Dendritic cell treated with granulocyte-macrophage colony-stimulating factor and Interleukin-4, amounts not matched to agents 40 ng/mL and 50 ng/mL, for 4 days (primary cell): ENCODE data around the gene MRPL52.
A peak's percentile ranks its signal among the peaks of the same experiment; 100 is the strongest.

Source experiments
- H3K27ac Mint-ChIP-seq: one replicate; pipeline ENCODE4 v1.8.0; 2022; ENCODE audit warnings: mild to moderate bottlenecking, mixed read lengths
- H3K27me3 Mint-ChIP-seq: one replicate; pipeline ENCODE4 v1.8.0; 2022; ENCODE audit warnings: mild to moderate bottlenecking, mixed read lengths
- H3K36me3 Mint-ChIP-seq: one replicate; pipeline ENCODE4 v1.8.0; 2022; ENCODE audit warnings: low read depth, mixed read lengths
- H3K4me1 Mint-ChIP-seq: one replicate; pipeline ENCODE4 v1.8.0; 2022; ENCODE audit warnings: low read depth, mixed read lengths
- H3K4me3 Mint-ChIP-seq: one replicate; pipeline ENCODE4 v1.8.0; 2022; ENCODE audit warnings: mild to moderate bottlenecking, moderate library complexity, mixed read lengths
- H3K9me3 Mint-ChIP-seq: one replicate; pipeline ENCODE4 v1.8.0; 2022; ENCODE audit warnings: mixed read lengths
- intact Hi-C: fragments of 100-400 bp; cut with micrococcal nuclease; formaldehyde crosslinking; loops from one replicate; pipeline ENCODE4 v1.15.0; 2022

The MRPL52 gene

GRCh38 chr14:22864979-22865378, 35.3 kb downstream of the MRPL52 start:
- Mint-ChIP-seq H3K36me3 (no peaks in the 10 kb centered on the region), H3K9me3 (no peaks in the 10 kb centered on the region), H3K4me3 (no peak overlapping the region), H3K4me1 (no peaks in the 10 kb centered on the region), H3K27me3 (peaks cover 26% of the 10 kb centered on the region), H3K27ac (no peak overlapping the region)
- intact Hi-C loops, result no loop called here

GRCh38 chr14:22865424-22866405, 36.0 kb downstream of the MRPL52 start:
- Mint-ChIP-seq H3K4me3 (no peak overlapping the region), H3K27ac (no peak overlapping the region), H3K9me3 (no peaks in the 10 kb centered on the region), H3K4me1 (no peaks in the 10 kb centered on the region), H3K27me3 (peaks cover 21% of the 10 kb centered on the region), H3K36me3 (no peaks in the 10 kb centered on the region)
- intact Hi-C loops, result no loop called here

GRCh38 chr14:22866874-22867273, 37.2 kb downstream of the MRPL52 start:
- intact Hi-C loops, result no loop called here
- Mint-ChIP-seq H3K4me3 (no peak overlapping the region), H3K9me3 (no peaks in the 10 kb centered on the region), H3K36me3 (no peaks in the 10 kb centered on the region), H3K27me3 (peaks cover 11% of the 10 kb centered on the region), H3K4me1 (no peaks in the 10 kb centered on the region), H3K27ac (no peak overlapping the region)

GRCh38 chr14:22870811-22871223, 41.1 kb downstream of the MRPL52 start:
- Mint-ChIP-seq H3K36me3 (peaks cover 37% of the 10 kb centered on the region), H3K27me3 (peaks cover 2% of the 10 kb centered on the region), H3K27ac (peak overlapping the region; percentile 87), H3K4me1 (peaks cover 19% of the 10 kb centered on the region), H3K9me3 (no peaks in the 10 kb centered on the region), H3K4me3 (peak overlapping the region; percentile 85)
- intact Hi-C loops, result no loop called here

- intact Hi-C loops, result loop anchor here (1.0 kb wide), 1 partner anchor 29 kb away; no protein-coding TSS in a partner anchor
- Mint-ChIP-seq H3K27me3 (peaks cover 2% of the 10 kb centered on the region), H3K36me3 (peaks cover 43% of the 10 kb centered on the region)
Measured at GRCh38 chr14:22871224-22872032, 41.7 kb downstream of the MRPL52 start, which contains the start of gene LRP10. TSS of gene LRP10 (plus strand) at chr14:22871740. CDS start at chr14:22872304, 564 bp downstream.

GRCh38 chr14:22872033-22872832, 42.5 kb downstream of the MRPL52 start:
- Mint-ChIP-seq H3K27ac (peak overlapping the region; percentile 87), H3K4me3 (peak overlapping the region; percentile 85), H3K9me3 (no peaks in the 10 kb centered on the region), H3K36me3 (peaks cover 51% of the 10 kb centered on the region), H3K27me3 (no peaks in the 10 kb centered on the region), H3K4me1 (peaks cover 19% of the 10 kb centered on the region)
- intact Hi-C loops, result loop anchor here (1.0 kb wide), 1 partner anchor 28 kb away; no protein-coding TSS in a partner anchor

More at GRCh38 chr14:22871224-22872032, 41.7 kb downstream of the MRPL52 start, which contains the start of gene LRP10:
- peak within 1 kb of the TSS; percentile 85 for H3K4me3 Mint-ChIP-seq
- peak within 1 kb of the TSS; percentile 87 for H3K27ac Mint-ChIP-seq
- H3K4me1 Mint-ChIP-seq, result peaks cover 19% of the 10 kb centered on the region
- no peaks in the 10 kb centered on the region for H3K9me3 Mint-ChIP-seq

GRCh38 chr14:22872833-22873520, 43.3 kb downstream of the MRPL52 start:
- no peaks in the 10 kb centered on the region for H3K9me3 Mint-ChIP-seq
- H3K4me3 Mint-ChIP-seq, result peak overlapping the region; percentile 85
- peaks cover 59% of the 10 kb centered on the region for H3K36me3 Mint-ChIP-seq
- peaks cover 19% of the 10 kb centered on the region for H3K4me1 Mint-ChIP-seq
- H3K27me3 Mint-ChIP-seq, result no peaks in the 10 kb centered on the region
- peak overlapping the region; percentile 87 for H3K27ac Mint-ChIP-seq
- intact Hi-C loops, result loop anchor here (1.0 kb wide), 1 partner anchor 27 kb away; no protein-coding TSS in a partner anchor

GRCh38 chr14:22875003-22875747, 45.5 kb downstream of the MRPL52 start:
- H3K27ac Mint-ChIP-seq, result no peak overlapping the region
- H3K4me3 Mint-ChIP-seq, result no peak overlapping the region
- H3K4me1 Mint-ChIP-seq, result peaks cover 19% of the 10 kb centered on the region
- intact Hi-C loops, result no loop called here
- H3K27me3 Mint-ChIP-seq, result no peaks in the 10 kb centered on the region
- no peaks in the 10 kb centered on the region for H3K9me3 Mint-ChIP-seq
- H3K36me3 Mint-ChIP-seq, result peaks cover 76% of the 10 kb centered on the region

GRCh38 chr14:22875748-22876319, 46.1 kb downstream of the MRPL52 start:
- intact Hi-C loops, result no loop called here

GRCh38 chr14:22877000-22877501, 47.4 kb downstream of the MRPL52 start:
- H3K36me3 Mint-ChIP-seq, result peaks cover 76% of the 10 kb centered on the region
- no peak overlapping the region for H3K4me3 Mint-ChIP-seq
- H3K27ac Mint-ChIP-seq, result no peak overlapping the region
- peaks cover 24% of the 10 kb centered on the region for H3K4me1 Mint-ChIP-seq
- intact Hi-C loops, result no loop called here
- peaks cover 4% of the 10 kb centered on the region for H3K27me3 Mint-ChIP-seq
- no peaks in the 10 kb centered on the region for H3K9me3 Mint-ChIP-seq

More at GRCh38 chr14:22875748-22876319, 46.1 kb downstream of the MRPL52 start:
- Mint-ChIP-seq H3K4me1 (peaks cover 19% of the 10 kb centered on the region), H3K9me3 (no peaks in the 10 kb centered on the region), H3K27ac (no peak overlapping the region), H3K36me3 (peaks cover 76% of the 10 kb centered on the region), H3K4me3 (no peak overlapping the region), H3K27me3 (no peaks in the 10 kb centered on the region)

- H3K9me3 Mint-ChIP-seq, result no peaks in the 10 kb centered on the region
- intact Hi-C loops, result no loop called here
- H3K36me3 Mint-ChIP-seq, result peaks cover 62% of the 10 kb centered on the region
- H3K4me3 Mint-ChIP-seq, result no peak overlapping the region
- H3K27me3 Mint-ChIP-seq, result peaks cover 13% of the 10 kb centered on the region
- H3K27ac Mint-ChIP-seq, result no peak overlapping the region
- peaks cover 26% of the 10 kb centered on the region for H3K4me1 Mint-ChIP-seq
Measured at GRCh38 chr14:22878271-22879246, 48.9 kb downstream of the MRPL52 start.
